Subcutaneous adipose tissue (tissue), 4 donors: Measurements from ENCODE around the gene NIPA2. TPM values are rescaled to one million over a fixed set of nuclear protein-coding genes. Genes with fewer than 3 reads are reported as not detected.

Experiments
- CTCF ChIP-seq: fragments of 450-650 bp; IDR thresholded peaks from one replicate; pipeline ENCODE4 v1.5.1; 2016; ENCODE audit warnings: low read depth, mild to moderate bottlenecking, control low read depth, antibody characterized with exemption, moderate library complexity
- total RNA-seq, 4 donors: library from RNA; depleted of rRNA; stranded (reverse); fragments of >200 nt; gene quantifications; one replicate each; pipeline ENCODE4 v1.1.0, GENCODE V29; 2016

Gene NIPA2
- total RNA-seq, 4 donors from 2014 or later: 38.8 to 55.4 (median 40.5) TPM

GRCh38 chr15:22871481-22872086 lies 33.1 kb downstream of the NIPA2 start:
- no peak for TF ChIP-seq CTCF

- TF ChIP-seq CTCF: no peak
These were observed 34.7 kb downstream of the NIPA2 start for GRCh38 chr15:22872936-22873701.

- TF ChIP-seq CTCF: no peak
These were observed 35.4 kb downstream of the NIPA2 start for GRCh38 chr15:22873841-22874240.

GRCh38 chr15:22874256-22874655 lies 35.8 kb downstream of the NIPA2 start:
- no peak for TF ChIP-seq CTCF

GRCh38 chr15:22874966-22875365 lies 36.5 kb downstream of the NIPA2 start:
- no peak for TF ChIP-seq CTCF

- no peak for TF ChIP-seq CTCF
These were observed 38.7 kb downstream of the NIPA2 start for GRCh38 chr15:22877117-22877516.

- TF ChIP-seq CTCF: no peak
These were observed 39.1 kb downstream of the NIPA2 start for GRCh38 chr15:22877607-22878006.
